Thoracic aorta (tissue), 2 donors: Measurements from ENCODE around the gene ASIC3. TPM values are rescaled to one million over a fixed set of nuclear protein-coding genes. Genes with fewer than 3 reads are reported as not detected.

Experiments used
- ATAC-seq: fragments of 150-250 bp; one replicate; pipeline ENCODE4 v1.8.0; 2017; ENCODE audit warnings: low read depth; ENCODE audit not compliant: insufficient number of reproducible peaks, low FRiP score
- DNase-seq: peaks from one replicate; pipeline ENCODE4 v3.0.0-alpha.2; 2020; ENCODE audit warnings: low spot score
- H3K27ac ChIP-seq, 2 donors: fragments of 200-600 bp; sonication (generic); 1 replicate in 1 of 2; 2 replicates in 1 of 2; pipeline ENCODE4 v1.5.1; 2016; ENCODE audit warnings: mild to moderate bottlenecking in 2 of 2, moderate library complexity in 2 of 2
- H3K27me3 ChIP-seq: fragments of 200-600 bp; sonication (generic); replicated peaks from 2 replicates; pipeline ENCODE4 v1.6.0; 2016; ENCODE audit warnings: mild to moderate bottlenecking; ENCODE audit not compliant: insufficient read depth
- H3K36me3 ChIP-seq: fragments of 200-600 bp; sonication (generic); one replicate; pipeline ENCODE4 v1.5.1; 2016
- H3K4me1 ChIP-seq, 2 donors: fragments of 200-600 bp; sonication (generic); 1 replicate in 1 of 2; 2 replicates in 1 of 2; pipeline versions ENCODE4 v1.5.1 to v1.6.0; 2016; ENCODE audit warnings: low read depth in 2 of 2, mild to moderate bottlenecking in 1 of 2; ENCODE audit not compliant: control insufficient read depth in 1 of 2
- H3K4me3 ChIP-seq: fragments of 200-600 bp; sonication (generic); 2 replicates; pipeline ENCODE4 v1.5.1; 2016; ENCODE audit warnings: mild to moderate bottlenecking
- H3K9me3 ChIP-seq: fragments of 200-600 bp; sonication (generic); 2 replicates; pipeline ENCODE4 v1.5.1; 2016
- total RNA-seq, 2 donors: library from RNA; depleted of rRNA; stranded (reverse); fragments of >200 nt; gene quantifications; one replicate each; pipeline versions ENCODE4 v1.1.0 to v1.2.3, GENCODE V29; 2016
- TF ChIP-seq, protein P1 (sequence below): fragments of 200-600 bp; sonication (generic); IDR thresholded peaks from one replicate; pipeline ENCODE4 v1.5.1; 2019; ENCODE audit warnings: antibody characterized with exemption

Gene ASIC3
- total RNA-seq, 2 donors from 2014 or later = 2.0 to 2.8 TPM

DNA sequence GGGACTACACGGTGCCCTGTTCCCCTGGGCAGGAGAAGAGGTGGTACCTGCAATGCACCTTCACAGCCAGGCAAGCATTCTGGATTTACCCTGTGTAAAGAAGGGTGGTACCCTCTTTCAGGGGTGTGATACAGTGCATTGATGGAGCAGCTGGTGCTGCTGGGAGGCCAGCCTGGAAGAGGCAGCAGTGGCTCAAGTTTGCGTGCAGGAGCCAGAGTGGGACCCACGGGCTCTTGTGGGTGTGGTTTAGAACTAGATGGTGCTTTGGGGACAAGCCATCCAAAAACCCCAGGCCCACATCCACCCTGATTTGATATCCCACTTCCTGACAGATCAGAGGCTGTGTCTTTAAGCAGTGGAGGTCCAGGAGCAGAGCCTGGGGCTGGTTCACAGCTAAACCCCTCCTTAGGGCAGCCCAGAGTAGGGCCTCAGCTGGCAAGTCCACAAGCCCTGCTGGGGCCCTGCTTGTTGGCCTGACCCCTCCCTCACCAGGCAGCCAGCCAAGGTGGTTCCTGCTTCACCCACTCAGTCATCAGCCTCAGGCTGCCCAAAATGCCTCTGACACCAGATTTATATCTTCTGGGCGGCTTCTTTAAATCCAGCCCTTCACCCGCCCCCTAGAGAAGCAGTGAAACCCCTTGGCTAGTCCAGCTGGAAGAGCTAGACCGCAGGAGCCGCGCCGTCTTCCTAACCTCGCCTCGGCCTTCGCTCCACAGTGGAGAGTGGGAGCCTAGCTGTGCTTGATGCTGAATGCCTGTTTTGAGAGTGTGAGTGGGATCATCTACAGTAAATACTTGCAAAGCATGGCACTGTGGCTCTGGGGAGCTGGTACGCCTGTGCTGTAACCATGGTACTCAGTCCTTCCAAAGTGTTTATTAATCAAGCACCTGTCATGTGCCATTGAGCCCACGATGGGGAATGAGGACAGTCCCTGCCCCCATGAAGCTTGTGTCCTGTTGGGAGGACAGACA is 1.4 kb upstream of the ASIC3 start:
- Histone ChIP-seq H3K36me3 (peaks cover 7% of the 10 kb centered on the region), H3K27me3 (no peaks in the 10 kb centered on the region), H3K27ac (no peak overlapping the region), H3K4me3 (no peak overlapping the region), H3K4me1 (peaks cover 0 to 5% of the 10 kb centered on the region in 2 donors), H3K9me3 (no peaks in the 10 kb centered on the region)
- DNase-seq (no peak), ATAC-seq (no peak)
- TF ChIP-seq, protein P1, sequence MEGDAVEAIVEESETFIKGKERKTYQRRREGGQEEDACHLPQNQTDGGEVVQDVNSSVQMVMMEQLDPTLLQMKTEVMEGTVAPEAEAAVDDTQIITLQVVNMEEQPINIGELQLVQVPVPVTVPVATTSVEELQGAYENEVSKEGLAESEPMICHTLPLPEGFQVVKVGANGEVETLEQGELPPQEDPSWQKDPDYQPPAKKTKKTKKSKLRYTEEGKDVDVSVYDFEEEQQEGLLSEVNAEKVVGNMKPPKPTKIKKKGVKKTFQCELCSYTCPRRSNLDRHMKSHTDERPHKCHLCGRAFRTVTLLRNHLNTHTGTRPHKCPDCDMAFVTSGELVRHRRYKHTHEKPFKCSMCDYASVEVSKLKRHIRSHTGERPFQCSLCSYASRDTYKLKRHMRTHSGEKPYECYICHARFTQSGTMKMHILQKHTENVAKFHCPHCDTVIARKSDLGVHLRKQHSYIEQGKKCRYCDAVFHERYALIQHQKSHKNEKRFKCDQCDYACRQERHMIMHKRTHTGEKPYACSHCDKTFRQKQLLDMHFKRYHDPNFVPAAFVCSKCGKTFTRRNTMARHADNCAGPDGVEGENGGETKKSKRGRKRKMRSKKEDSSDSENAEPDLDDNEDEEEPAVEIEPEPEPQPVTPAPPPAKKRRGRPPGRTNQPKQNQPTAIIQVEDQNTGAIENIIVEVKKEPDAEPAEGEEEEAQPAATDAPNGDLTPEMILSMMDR = no peak

DNA sequence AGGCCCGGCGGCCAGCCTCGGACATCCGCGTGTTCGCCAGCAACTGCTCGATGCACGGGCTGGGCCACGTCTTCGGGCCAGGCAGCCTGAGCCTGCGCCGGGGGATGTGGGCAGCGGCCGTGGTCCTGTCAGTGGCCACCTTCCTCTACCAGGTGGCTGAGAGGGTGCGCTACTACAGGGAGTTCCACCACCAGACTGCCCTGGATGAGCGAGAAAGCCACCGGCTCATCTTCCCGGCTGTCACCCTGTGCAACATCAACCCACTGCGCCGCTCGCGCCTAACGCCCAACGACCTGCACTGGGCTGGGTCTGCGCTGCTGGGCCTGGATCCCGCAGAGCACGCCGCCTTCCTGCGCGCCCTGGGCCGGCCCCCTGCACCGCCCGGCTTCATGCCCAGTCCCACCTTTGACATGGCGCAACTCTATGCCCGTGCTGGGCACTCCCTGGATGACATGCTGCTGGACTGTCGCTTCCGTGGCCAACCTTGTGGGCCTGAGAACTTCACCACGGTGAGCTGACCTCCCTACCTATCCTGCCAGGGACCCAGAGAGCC is 656 bp downstream of the ASIC3 start:
- no peak overlapping the region for H3K27ac ChIP-seq
- H3K9me3 ChIP-seq = no peaks in the 10 kb centered on the region
- DNase-seq = no peak
- H3K4me1 ChIP-seq = peaks cover 0 to 5% of the 10 kb centered on the region in 2 donors
- no peak for ATAC-seq
- no peak overlapping the region for H3K4me3 ChIP-seq
- no peaks in the 10 kb centered on the region for H3K36me3 ChIP-seq
- TF ChIP-seq, protein P1 = no peak
- no peaks in the 10 kb centered on the region for H3K27me3 ChIP-seq

DNA sequence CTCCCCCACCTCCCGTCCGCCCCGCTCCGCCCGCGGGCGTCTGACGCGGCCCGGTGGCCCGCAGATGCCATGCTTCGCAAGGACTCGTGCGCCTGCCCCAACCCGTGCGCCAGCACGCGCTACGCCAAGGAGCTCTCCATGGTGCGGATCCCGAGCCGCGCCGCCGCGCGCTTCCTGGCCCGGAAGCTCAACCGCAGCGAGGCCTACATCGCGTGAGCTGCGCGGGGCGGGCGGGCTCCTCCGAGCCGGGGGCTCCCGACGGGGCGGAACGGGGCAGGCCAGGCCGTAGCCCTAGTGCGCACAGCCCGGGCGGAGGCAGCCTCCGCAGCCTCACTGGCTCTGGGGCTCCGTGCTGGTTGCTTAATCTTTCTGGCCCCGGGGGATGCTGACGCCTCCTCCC is 2.8 kb downstream of the ASIC3 start:
- TF ChIP-seq, protein P1 = no peak
- peaks cover 0 to 5% of the 10 kb centered on the region in 2 donors for H3K4me1 ChIP-seq
- H3K9me3 ChIP-seq = no peaks in the 10 kb centered on the region
- H3K36me3 ChIP-seq = no peaks in the 10 kb centered on the region
- H3K27ac ChIP-seq = no peak overlapping the region
- H3K27me3 ChIP-seq = no peaks in the 10 kb centered on the region
- no peak for ATAC-seq
- peak overlapping the region; percentile 41 for H3K4me3 ChIP-seq
- DNase-seq = no peak

DNA sequence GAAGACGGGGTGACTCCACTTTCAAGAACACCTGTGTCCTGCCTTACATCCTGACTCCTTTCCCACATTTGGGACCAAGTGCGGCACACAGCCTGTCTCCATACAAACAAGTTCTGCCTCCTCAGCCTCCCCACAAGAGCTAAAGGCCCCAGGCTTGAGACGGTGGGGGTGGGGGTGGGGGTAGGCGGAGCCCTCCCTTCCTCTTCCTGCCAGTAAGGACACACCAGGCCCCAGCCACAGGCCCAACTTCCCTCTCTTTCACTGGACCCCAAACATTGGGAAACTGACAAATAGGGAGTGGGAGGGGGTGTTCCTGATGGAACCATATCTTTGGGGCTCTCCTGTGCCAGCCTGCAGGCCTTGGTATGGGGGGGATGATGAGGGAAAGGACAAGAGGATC is 4.8 kb downstream of the ASIC3 start:
- TF ChIP-seq, protein P1 = no peak

DNA sequence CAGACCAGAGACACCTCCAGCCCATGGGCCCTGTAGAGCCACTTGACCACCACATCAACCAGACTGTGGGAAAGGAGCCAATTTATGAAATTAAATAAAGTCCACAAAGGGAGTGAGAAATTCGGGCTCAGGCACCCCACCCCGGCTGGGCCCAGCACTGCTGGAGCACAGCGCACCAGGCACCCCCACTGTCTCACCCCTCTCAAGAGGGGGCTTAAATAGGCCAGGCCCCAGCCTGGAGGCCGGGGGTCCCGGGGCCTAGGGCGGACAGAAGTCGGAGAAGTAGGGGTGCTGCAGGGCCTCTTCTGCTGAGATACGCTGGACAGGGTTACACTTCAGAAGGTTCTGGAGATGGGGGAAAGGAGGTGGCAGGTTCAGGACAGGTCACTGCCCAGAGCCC is 5.4 kb downstream of the ASIC3 start:
- no peaks in the 10 kb centered on the region for H3K27me3 ChIP-seq
- TF ChIP-seq, protein P1 = no peak

More for the DNA sequence above, 4.8 kb downstream of the ASIC3 start:
- Histone ChIP-seq H3K27ac (no peak overlapping the region), H3K36me3 (no peaks in the 10 kb centered on the region), H3K4me3 (no peak overlapping the region), H3K4me1 (peaks cover 9 to 13% of the 10 kb centered on the region in 2 donors), H3K9me3 (no peaks in the 10 kb centered on the region), H3K27me3 (no peaks in the 10 kb centered on the region)
- no peak for DNase-seq
- ATAC-seq = no peak

More for the DNA sequence above, 5.4 kb downstream of the ASIC3 start:
- Histone ChIP-seq H3K27ac (no peak overlapping the region), H3K36me3 (no peaks in the 10 kb centered on the region), H3K4me1 (peaks cover 13 to 18% of the 10 kb centered on the region in 2 donors), H3K4me3 (no peak overlapping the region), H3K9me3 (no peaks in the 10 kb centered on the region)
- DNase-seq (no peak), ATAC-seq (no peak)
